NCI-H1436 treated with DMSO at 0.1 percent for 48 hours (cell line): ENCODE results near the gene CDK6.

Source experiments
- DNase-seq: peaks from one replicate; lab custom pipeline; 2025; lab: John Stamatoyannopoulos, UW

The CDK6 gene

GRCh38 chr7:92826258-92826938 is 10.0 kb downstream of the CDK6 start:
- DNase-seq, result no peak

- no peak for DNase-seq
These were observed 11.4 kb downstream of the CDK6 start for GRCh38 chr7:92824901-92825480.

- no peak for DNase-seq
These were observed 11.9 kb downstream of the CDK6 start for GRCh38 chr7:92824450-92824849.

GRCh38 chr7:92823042-92823441 is 13.3 kb downstream of the CDK6 start:
- no peak for DNase-seq

GRCh38 chr7:92820191-92820590 is 16.2 kb downstream of the CDK6 start:
- DNase-seq, result no peak

- no peak for DNase-seq
These were observed 19.0 kb downstream of the CDK6 start for GRCh38 chr7:92817398-92817797.

GRCh38 chr7:92815412-92815811 is 21.0 kb downstream of the CDK6 start:
- DNase-seq, result no peak

GRCh38 chr7:92813390-92814024 is 22.9 kb downstream of the CDK6 start:
- no peak for DNase-seq

- DNase-seq, result no peak
These were observed 25.2 kb downstream of the CDK6 start for GRCh38 chr7:92811158-92811557.

GRCh38 chr7:92809760-92810573 is 26.4 kb downstream of the CDK6 start:
- DNase-seq, result peak; percentile 58

- no peak for DNase-seq
These were observed 27.0 kb downstream of the CDK6 start for GRCh38 chr7:92809397-92809759.

GRCh38 chr7:92808635-92809034 is 27.7 kb downstream of the CDK6 start:
- no peak for DNase-seq

GRCh38 chr7:92808006-92808405 is 28.4 kb downstream of the CDK6 start:
- DNase-seq, result no peak

- DNase-seq, result no peak
These were observed 29.9 kb downstream of the CDK6 start for GRCh38 chr7:92806496-92806895.

GRCh38 chr7:92802406-92802805 is 34.0 kb downstream of the CDK6 start:
- DNase-seq, result no peak

- no peak for DNase-seq
These were observed 36.7 kb downstream of the CDK6 start for GRCh38 chr7:92799446-92800211.

- DNase-seq, result no peak
These were observed 37.7 kb downstream of the CDK6 start for GRCh38 chr7:92798517-92799249.

GRCh38 chr7:92797693-92798092 is 38.7 kb downstream of the CDK6 start:
- no peak for DNase-seq

- DNase-seq, result no peak
These were observed 39.1 kb downstream of the CDK6 start for GRCh38 chr7:92797284-92797683.

GRCh38 chr7:92794831-92795230 is 41.5 kb downstream of the CDK6 start:
- no peak for DNase-seq

GRCh38 chr7:92794391-92794790 is 42.0 kb downstream of the CDK6 start:
- DNase-seq, result no peak
